ENCODE data around the gene LDHD.

Gene LDHD

GRCh38 chr16:75105306-75106061, 11.1 kb downstream of the LDHD start:
- no peak for TF ChIP-seq CTCF (IDR thresholded peaks at IDR 0.05; ENCODE audit: control insufficient read depth, extremely low read depth, insufficient read depth)
- DNase-seq (ENCODE audit: low read depth): no peak
- no peak overlapping the region for H3K4me3 ChIP-seq (ENCODE audit: low read depth, low read length)

- no peak for TF ChIP-seq CTCF (IDR thresholded peaks at IDR 0.05; ENCODE audit: control insufficient read depth, extremely low read depth, insufficient read depth)
- DNase-seq (ENCODE audit: low read depth): no peak
- H3K4me3 ChIP-seq (ENCODE audit: low read depth, low read length): no peak overlapping the region
These were observed 11.7 kb downstream of the LDHD start for GRCh38 chr16:75104836-75105235.

GRCh38 chr16:75103994-75104393, 12.6 kb downstream of the LDHD start:
- H3K4me3 ChIP-seq (ENCODE audit: low read depth, low read length): no peak overlapping the region
- DNase-seq (ENCODE audit: low read depth): no peak
- no peak for TF ChIP-seq CTCF (IDR thresholded peaks at IDR 0.05; ENCODE audit: control insufficient read depth, extremely low read depth, insufficient read depth)

- no peak for TF ChIP-seq CTCF (IDR thresholded peaks at IDR 0.05; ENCODE audit: control insufficient read depth, extremely low read depth, insufficient read depth)
- no peak overlapping the region for H3K4me3 ChIP-seq (ENCODE audit: low read depth, low read length)
- no peak for DNase-seq (ENCODE audit: low read depth)
These were observed 14.0 kb downstream of the LDHD start for GRCh38 chr16:75102595-75102994.

- no peak for TF ChIP-seq CTCF (IDR thresholded peaks at IDR 0.05; ENCODE audit: control insufficient read depth, extremely low read depth, insufficient read depth)
- no peak overlapping the region for H3K4me3 ChIP-seq (ENCODE audit: low read depth, low read length)
- DNase-seq (ENCODE audit: low read depth): no peak
These were observed 14.9 kb downstream of the LDHD start for GRCh38 chr16:75101635-75102034.

- no peak for TF ChIP-seq CTCF (IDR thresholded peaks at IDR 0.05; ENCODE audit: control insufficient read depth, extremely low read depth, insufficient read depth)
- H3K4me3 ChIP-seq (ENCODE audit: low read depth, low read length): no peak overlapping the region
- DNase-seq (ENCODE audit: low read depth): no peak
These were observed 16.0 kb downstream of the LDHD start for GRCh38 chr16:75100603-75100990.

Measured in LNCaP clone FGC (cell line).